ENCODE data around the gene PRKCA.

The PRKCA gene

DNA sequence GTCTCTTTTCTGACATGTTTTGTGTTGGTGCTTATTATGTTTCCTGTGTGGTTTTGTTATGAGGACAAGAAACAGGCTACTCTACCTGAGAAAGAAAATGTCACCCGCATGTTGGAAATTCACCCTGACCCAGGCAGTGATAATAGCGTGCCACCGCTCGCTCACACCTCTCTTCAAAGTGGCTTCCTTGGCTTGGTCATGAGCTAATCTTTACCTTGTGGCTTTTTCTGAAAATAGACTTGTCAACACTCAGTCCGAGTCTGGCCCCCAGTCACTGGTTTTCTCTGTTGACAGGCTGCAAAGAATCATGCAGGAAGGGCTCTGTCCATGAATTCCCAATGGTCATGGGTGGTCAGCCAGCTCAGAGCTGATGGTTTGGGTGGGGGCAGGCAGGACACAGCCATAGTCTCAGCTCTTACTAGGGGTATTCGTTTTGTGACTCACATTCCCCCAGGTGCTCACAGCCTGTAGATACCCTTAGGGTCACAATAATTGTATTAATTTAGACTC lies 411.2 kb downstream of the PRKCA start:
- DNase-seq (ENCODE audit: low read depth): no peak
- TF ChIP-seq, protein P1, sequence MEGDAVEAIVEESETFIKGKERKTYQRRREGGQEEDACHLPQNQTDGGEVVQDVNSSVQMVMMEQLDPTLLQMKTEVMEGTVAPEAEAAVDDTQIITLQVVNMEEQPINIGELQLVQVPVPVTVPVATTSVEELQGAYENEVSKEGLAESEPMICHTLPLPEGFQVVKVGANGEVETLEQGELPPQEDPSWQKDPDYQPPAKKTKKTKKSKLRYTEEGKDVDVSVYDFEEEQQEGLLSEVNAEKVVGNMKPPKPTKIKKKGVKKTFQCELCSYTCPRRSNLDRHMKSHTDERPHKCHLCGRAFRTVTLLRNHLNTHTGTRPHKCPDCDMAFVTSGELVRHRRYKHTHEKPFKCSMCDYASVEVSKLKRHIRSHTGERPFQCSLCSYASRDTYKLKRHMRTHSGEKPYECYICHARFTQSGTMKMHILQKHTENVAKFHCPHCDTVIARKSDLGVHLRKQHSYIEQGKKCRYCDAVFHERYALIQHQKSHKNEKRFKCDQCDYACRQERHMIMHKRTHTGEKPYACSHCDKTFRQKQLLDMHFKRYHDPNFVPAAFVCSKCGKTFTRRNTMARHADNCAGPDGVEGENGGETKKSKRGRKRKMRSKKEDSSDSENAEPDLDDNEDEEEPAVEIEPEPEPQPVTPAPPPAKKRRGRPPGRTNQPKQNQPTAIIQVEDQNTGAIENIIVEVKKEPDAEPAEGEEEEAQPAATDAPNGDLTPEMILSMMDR (conservative IDR thresholded peaks at IDR 0.05; ENCODE audit: control insufficient read depth, insufficient read depth, low read depth, low read length): no peak
- no peak overlapping the region for H3K4me3 ChIP-seq (ENCODE audit: control insufficient read depth, low read depth, low read length)

DNA sequence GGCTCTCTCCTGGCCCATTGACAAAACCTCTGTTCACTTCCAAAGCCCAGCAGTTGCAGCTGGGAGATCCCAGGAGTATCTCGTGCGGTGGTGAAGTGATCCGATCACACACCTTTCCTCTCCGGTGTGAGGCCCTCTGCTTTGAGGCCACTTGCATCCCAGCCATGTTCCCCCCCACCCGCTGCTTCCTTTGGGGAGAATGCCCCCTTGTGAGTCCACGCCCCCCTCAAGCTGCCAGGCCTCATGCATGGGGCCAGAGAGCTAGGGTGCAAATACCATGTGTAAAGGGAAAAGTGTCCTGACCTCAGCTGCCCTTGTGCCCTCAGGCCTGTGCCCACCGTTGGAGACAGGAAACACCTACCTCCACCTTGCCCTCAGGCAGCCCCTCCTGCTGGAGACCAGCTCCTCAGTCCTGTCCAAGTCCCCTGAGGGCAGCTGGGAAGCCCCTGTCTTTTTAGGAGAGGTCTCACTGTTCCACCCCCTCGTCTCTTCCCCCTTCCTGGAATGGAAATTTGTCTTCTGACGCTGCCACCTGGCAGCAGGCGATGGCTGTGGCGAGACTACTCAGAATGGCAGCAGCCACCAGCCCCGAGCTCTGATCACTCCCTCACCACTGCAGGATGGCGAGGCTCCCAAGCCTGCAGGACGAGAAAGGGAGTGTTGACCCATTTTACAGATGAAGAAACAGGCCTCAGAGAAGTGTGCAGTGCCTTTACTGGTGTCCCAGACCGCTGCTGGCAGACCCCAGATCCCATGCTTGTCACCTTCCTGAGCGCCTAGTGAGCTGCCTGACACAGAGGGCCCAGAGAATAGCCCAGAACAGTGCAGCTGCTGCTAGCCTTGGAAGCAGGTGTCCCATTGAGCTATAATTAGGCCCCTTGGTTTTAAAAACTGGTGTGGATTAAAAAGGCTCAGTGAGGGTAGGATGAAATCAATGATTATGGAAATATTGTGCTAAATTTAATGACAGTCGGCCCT lies 411.9 kb downstream of the PRKCA start:
- TF ChIP-seq, protein P1 (conservative IDR thresholded peaks at IDR 0.05; ENCODE audit: control insufficient read depth, insufficient read depth, low read depth, low read length): no peak
- no peak for DNase-seq (ENCODE audit: low read depth)
- no peak overlapping the region for H3K4me3 ChIP-seq (ENCODE audit: control insufficient read depth, low read depth, low read length)

DNA sequence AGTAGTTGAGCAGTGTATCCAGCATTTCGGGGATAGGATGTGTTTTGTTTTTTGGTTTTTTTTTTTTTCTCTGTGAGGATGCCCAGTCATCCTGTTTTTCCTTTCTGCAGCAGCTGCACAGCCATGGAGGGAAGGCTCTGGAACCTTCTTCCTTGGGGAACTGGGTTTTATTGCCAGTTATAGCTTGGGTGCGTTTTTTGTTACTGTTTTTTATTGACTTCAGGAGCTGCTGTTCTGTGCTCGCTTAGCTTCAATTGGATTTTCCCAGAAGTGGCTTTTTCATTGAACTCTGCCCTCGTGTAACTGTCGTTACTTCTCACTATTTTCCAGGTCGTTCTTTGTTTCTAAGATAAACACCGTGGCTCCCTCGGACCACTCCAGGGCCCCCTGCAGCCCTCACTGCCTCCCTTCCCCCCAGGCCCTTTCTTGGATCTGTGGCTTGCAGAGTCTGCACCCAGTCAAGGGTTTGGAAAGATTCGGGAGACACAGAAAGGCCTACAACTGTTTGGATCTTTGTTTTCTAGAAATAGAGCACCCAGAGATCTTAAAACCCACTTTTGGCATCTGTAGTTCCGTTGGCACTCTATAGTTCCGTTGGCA lies 412.8 kb downstream of the PRKCA start:
- TF ChIP-seq, protein P1 (conservative IDR thresholded peaks at IDR 0.05; ENCODE audit: control insufficient read depth, insufficient read depth, low read depth, low read length): no peak
- no peak for DNase-seq (ENCODE audit: low read depth)
- H3K4me3 ChIP-seq (ENCODE audit: control insufficient read depth, low read depth, low read length): no peak overlapping the region

DNA sequence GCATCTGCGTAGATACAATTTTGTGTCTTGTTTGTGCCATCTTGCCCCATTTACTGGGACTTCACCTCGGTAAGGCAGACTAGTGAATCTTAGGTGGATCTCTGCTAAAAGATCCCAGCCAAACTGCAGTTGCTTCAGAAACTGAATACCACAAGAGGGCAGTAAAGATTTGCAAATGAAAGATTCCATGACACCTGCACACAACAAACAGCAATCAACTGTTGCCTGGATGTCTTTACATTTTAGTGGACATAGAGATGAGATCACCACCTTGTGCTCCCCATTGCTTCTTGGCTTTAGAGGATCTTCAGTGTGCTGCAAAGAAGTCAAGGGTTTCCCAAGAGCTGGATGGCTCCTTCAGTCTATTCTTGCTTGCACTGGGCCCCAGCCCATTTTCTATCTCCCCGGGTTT lies 413.3 kb downstream of the PRKCA start:
- DNase-seq (ENCODE audit: low read depth): peak; percentile 70
- TF ChIP-seq, protein P1 (conservative IDR thresholded peaks at IDR 0.05; ENCODE audit: control insufficient read depth, insufficient read depth, low read depth, low read length): peak; percentile 64
- no peak overlapping the region for H3K4me3 ChIP-seq (ENCODE audit: control insufficient read depth, low read depth, low read length)

DNA sequence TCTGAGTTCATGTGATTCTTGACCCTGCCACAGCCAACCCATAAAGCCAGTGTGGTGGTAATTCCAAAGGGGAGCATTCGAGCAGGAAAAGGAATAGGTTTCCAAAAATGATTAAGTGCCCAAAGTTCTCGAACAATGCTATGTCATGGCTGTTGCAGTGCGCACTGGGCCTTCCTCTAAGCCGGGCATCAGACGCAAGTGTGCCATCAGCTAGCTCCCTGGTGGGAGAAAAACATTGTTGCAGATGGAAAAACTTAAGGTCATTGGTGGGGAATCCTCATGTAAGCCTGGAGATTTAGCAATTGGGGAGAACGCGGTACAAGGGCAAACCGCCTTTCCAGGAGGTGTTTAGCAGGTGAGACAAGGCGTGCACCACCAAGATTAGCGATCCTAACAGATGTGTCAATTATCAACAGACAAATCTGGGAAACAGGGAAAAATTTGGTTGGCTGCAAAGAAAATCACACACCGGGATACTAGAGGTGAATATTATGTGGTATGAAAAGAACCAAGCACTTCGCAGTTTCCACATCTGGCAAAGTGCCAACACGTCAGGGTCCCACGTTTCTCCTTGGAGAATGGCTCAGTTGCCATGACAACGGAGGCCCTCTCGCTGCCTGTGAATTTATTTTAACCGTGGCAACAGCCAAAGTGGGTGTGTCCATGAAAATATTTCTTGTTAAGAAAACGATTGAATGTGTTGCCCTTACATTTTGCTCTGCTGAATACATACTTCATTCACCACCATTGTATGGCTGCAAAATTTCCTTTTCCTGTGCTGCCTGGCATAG lies 414.0 kb downstream of the PRKCA start:
- peak; percentile 21 for DNase-seq (ENCODE audit: low read depth)
- TF ChIP-seq, protein P1 (conservative IDR thresholded peaks at IDR 0.05; ENCODE audit: control insufficient read depth, insufficient read depth, low read depth, low read length): no peak

DNA sequence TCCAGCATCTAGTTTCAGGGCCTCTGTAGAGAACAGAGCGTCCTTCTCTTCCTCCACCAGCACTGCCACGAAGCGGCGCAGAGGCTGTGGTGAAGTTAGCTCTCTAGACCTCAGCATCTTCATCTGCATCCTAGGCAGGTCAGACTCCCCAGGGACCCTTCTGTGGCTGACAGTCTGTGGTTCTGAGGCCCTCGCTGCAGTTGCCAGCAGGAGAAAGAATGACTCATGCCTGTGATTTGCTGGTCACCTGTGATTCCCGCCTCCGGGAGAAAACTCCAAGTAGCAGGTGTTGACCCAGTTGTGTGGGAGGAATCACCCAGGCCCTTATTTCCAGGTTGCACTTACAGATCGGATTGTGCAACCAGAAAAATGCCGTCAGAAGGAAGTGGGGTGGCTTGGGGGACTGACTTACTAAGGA lies 415.2 kb downstream of the PRKCA start:
- no peak for DNase-seq (ENCODE audit: low read depth)
- TF ChIP-seq, protein P1 (conservative IDR thresholded peaks at IDR 0.05; ENCODE audit: control insufficient read depth, insufficient read depth, low read depth, low read length): no peak
- no peak overlapping the region for H3K4me3 ChIP-seq (ENCODE audit: control insufficient read depth, low read depth, low read length)

More for the DNA sequence above, 414.0 kb downstream of the PRKCA start:
- no peak overlapping the region for H3K4me3 ChIP-seq (ENCODE audit: control insufficient read depth, low read depth, low read length)
